Peyer's patch (tissue), 4 donors: ENCODE results near the gene NLK. TPM values are rescaled to one million over a fixed set of nuclear protein-coding genes. Genes with fewer than 3 reads are reported as not detected.

Experiments used
- DNase-seq, 3 donors: peaks; one replicate each; pipeline ENCODE4 v3.0.0-alpha.2; 2017 to 2019
- H3K27ac ChIP-seq, 4 donors: fragments of 200-600 bp; sonication (generic); one replicate each; pipeline ENCODE4 v1.5.1; 2016 to 2019
- H3K27me3 ChIP-seq, 2 donors: fragments of 200-600 bp; sonication (generic); one replicate each; pipeline ENCODE4 v1.5.1; 2019
- H3K36me3 ChIP-seq, 3 donors: fragments of 200-600 bp; sonication (generic); one replicate each; pipeline ENCODE4 v1.5.1; 2016 to 2019
- H3K4me1 ChIP-seq, 4 donors: fragments of 200-600 bp; sonication (generic); one replicate each; pipeline ENCODE4 v1.5.1; 2016 to 2019
- H3K4me3 ChIP-seq, 4 donors: fragments of 200-600 bp; sonication (generic); 1 replicate in 3 of 4; 2 replicates in 1 of 4; pipeline ENCODE4 v1.5.1; 2016 to 2019; ENCODE audit warnings: mild to moderate bottlenecking in 1 of 4
- H3K9me3 ChIP-seq, 4 donors: fragments of 200-600 bp; sonication (generic); one replicate each; pipeline ENCODE4 v1.5.1; 2016 to 2019; ENCODE audit warnings: mild to moderate bottlenecking in 1 of 4
- CTCF ChIP-seq, 6 experiments: fragments of 450-650 bp in 4 of 6; fragments of 200-600 bp in 2 of 6; sonication (generic) in 1 of 6; IDR thresholded peaks; one replicate each; pipeline ENCODE4 v1.5.1; 2017 to 2019; ENCODE audit warnings: antibody characterized with exemption in 6 of 6, mild to moderate bottlenecking in 3 of 6, moderate library complexity in 1 of 6
- POLR2A ChIP-seq, 2 donors: fragments of 450-650 bp; IDR thresholded peaks; one replicate each; pipeline ENCODE4 v1.5.1; 2017; ENCODE audit warnings: antibody characterized with exemption in 2 of 2, mild to moderate bottlenecking in 2 of 2, moderate library complexity in 2 of 2
- total RNA-seq, 4 donors: library from RNA; depleted of rRNA; stranded (reverse); fragments of >200 nt; gene quantifications; one replicate each; pipeline ENCODE4 v1.1.0, GENCODE V29; 2016

The NLK gene
- total RNA-seq, 4 donors from 2014 or later, result 20.5 to 45.4 (median 27.1) TPM

- no peak overlapping the region for H3K27ac ChIP-seq
- DNase-seq, result no peak
- no peak overlapping the region for H3K4me3 ChIP-seq
- peaks cover 0 to 12% (median 0%) of the 10 kb centered on the region in 3 donors for H3K36me3 ChIP-seq
- no peaks in the 10 kb centered on the region for H3K9me3 ChIP-seq
- H3K4me1 ChIP-seq, result no peaks in the 10 kb centered on the region
- TF ChIP-seq POLR2A (IDR thresholded peaks at IDR 0.05), result no peak
- TF ChIP-seq CTCF (IDR thresholded peaks at IDR 0.05), result no peak
- H3K27me3 ChIP-seq, result no peaks in the 10 kb centered on the region
Observed at GRCh38 chr17:28166478-28166877, 124.0 kb downstream of the NLK start.

- Histone ChIP-seq H3K36me3 (peaks cover 0 to 12% (median 0%) of the 10 kb centered on the region in 3 donors), H3K27me3 (no peaks in the 10 kb centered on the region), H3K9me3 (no peaks in the 10 kb centered on the region), H3K4me3 (no peak overlapping the region), H3K27ac (no peak overlapping the region), H3K4me1 (no peaks in the 10 kb centered on the region)
- DNase-seq, result no peak
- no peak for TF ChIP-seq POLR2A (IDR thresholded peaks at IDR 0.05)
- TF ChIP-seq CTCF (IDR thresholded peaks at IDR 0.05), result no peak
Observed at GRCh38 chr17:28169621-28170349, 127.3 kb downstream of the NLK start.

DNA sequence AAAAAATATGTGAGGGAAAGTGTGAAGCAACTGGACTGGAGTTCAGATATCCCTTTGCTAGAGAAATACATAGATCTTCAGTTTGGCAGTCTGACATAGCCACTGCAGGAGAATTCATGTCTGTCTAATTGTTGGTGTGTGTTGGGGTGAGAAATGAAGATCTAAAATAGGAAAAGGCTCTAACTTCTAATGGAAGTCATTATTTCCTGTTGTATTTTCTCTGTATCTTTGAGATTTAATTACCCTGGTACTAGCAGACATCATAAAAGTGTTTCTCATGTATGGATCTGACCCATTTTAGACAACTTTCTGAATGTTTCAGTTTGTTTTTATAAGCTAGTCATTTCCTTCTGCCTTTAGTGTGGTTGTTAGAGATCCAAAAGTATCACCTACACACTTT, 128.3 kb downstream of the NLK start:
- Histone ChIP-seq H3K9me3 (no peaks in the 10 kb centered on the region), H3K4me1 (no peaks in the 10 kb centered on the region), H3K27me3 (no peaks in the 10 kb centered on the region), H3K4me3 (no peak overlapping the region), H3K27ac (no peak overlapping the region), H3K36me3 (peaks cover 0 to 12% (median 0%) of the 10 kb centered on the region in 3 donors)
- TF ChIP-seq POLR2A (IDR thresholded peaks at IDR 0.05) (no peak), CTCF (IDR thresholded peaks at IDR 0.05) (no peak)
- DNase-seq, result no peak

- H3K9me3 ChIP-seq, result no peaks in the 10 kb centered on the region
- no peak for DNase-seq
Observed at GRCh38 chr17:28173031-28173561, 130.6 kb downstream of the NLK start.

DNA sequence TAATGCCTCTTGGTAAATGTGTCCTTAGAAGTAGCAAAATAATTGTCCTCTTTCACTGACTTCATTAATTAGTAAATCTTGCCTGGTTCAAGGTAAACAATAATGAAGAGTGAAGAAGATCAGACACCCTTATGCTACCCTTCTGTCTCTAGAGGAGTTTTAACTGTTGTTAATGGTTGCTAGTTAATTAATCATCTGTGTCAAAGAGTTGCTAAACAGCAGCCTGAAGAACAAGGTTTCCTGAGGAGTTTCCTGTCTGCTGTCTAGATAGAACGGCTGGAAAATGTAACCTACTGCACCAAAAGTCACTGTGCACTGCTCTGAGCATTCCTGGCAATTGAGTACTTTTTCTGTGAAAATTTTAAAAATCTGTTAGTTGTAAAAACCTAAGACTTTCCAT, 131.3 kb downstream of the NLK start:
- no peak for DNase-seq
- Histone ChIP-seq H3K4me3 (no peak overlapping the region), H3K27ac (peak overlapping the region in 1 of 4 donors; percentile 4)

More at GRCh38 chr17:28173031-28173561, 130.6 kb downstream of the NLK start:
- H3K27me3 ChIP-seq, result no peaks in the 10 kb centered on the region
- no peak overlapping the region for H3K4me3 ChIP-seq
- no peaks in the 10 kb centered on the region for H3K4me1 ChIP-seq
- TF ChIP-seq CTCF (IDR thresholded peaks at IDR 0.05) (no peak), POLR2A (IDR thresholded peaks at IDR 0.05) (no peak)
- H3K27ac ChIP-seq, result peak overlapping the region in 1 of 4 donors; percentile 4
- peaks cover 0 to 20% (median 0%) of the 10 kb centered on the region in 3 donors for H3K36me3 ChIP-seq

More for the DNA sequence above, 131.3 kb downstream of the NLK start:
- TF ChIP-seq POLR2A (IDR thresholded peaks at IDR 0.05) (no peak), CTCF (IDR thresholded peaks at IDR 0.05) (no peak)
- H3K9me3 ChIP-seq, result no peaks in the 10 kb centered on the region
- peaks cover 0 to 14% (median 0%) of the 10 kb centered on the region in 3 donors for H3K36me3 ChIP-seq
- H3K4me1 ChIP-seq, result no peaks in the 10 kb centered on the region
- H3K27me3 ChIP-seq, result no peaks in the 10 kb centered on the region
